Measurements from ENCODE around the gene GALNTL6.

DNA sequence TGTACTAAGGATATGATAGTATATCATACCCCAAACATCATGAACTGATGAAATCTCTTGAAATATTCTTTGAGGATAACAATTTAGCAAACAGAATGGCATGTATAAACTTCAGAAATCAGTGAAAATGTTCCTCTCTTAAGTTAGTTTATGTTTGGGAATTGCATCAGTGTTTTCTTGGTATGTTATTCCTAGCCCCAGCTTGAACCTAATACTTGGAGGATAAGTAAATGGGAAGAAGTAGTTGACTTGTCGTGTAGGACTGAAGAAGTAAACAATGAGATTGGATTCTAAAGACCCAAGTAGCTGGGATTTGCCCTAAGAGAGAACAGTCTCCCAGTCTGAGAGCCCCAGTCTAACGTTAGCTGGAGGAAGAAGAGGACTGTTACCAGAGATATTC lies 355.7 kb downstream of the GALNTL6 start:
- TF ChIP-seq EZH2phosphoT487 (IDR thresholded peaks at IDR 0.05; ENCODE audit: insufficient read depth, low read depth) (no peak), EZH2 (IDR thresholded peaks at IDR 0.05; ENCODE audit: insufficient read depth, poor library complexity, severe bottlenecking) (no peak)
